OCI-LY7 (cell line): ENCODE data around the gene TIRAP. TPM values are rescaled to one million over a fixed set of nuclear protein-coding genes. Genes with fewer than 3 reads are reported as not detected.

ENCODE experiments used
- BruUV-seq: library from RNA; stranded (reverse); fragments of 400-500 nt; replicated peaks from 2 replicates; lab custom pipeline; 2021; lab: Mats Ljungman, UMichigan
- CTCF ChIA-PET: fragments of 300-600 bp; sonication (Branson Sonifier 250); formaldehyde crosslinking; loops from one replicate; lab custom pipeline; 2022; ENCODE audit warnings: antibody characterized with exemption; ENCODE audit not compliant: unreplicated experiment; lab: Charles Lee
- POLR2A ChIA-PET: fragments of 300-600 bp; sonication (Branson Sonifier 250); formaldehyde crosslinking; loops from one replicate; lab custom pipeline; 2022; ENCODE audit warnings: antibody characterized with exemption; lab: Charles Lee
- DNase-seq: peaks from one replicate; pipeline ENCODE4 v3.0.0-alpha.2; 2015; ENCODE audit warnings: low spot score
- H2AFZ ChIP-seq: fragments of 200-600 bp; sonication (generic), shearing (Covaris generic); 2 replicates; pipeline ENCODE4 v1.6.1; 2014; ENCODE audit warnings: mild to moderate bottlenecking, antibody characterized with exemption, low read length, moderate library complexity
- H3K27ac ChIP-seq: fragments of 200-600 bp; sonication (generic); 2 replicates; pipeline ENCODE4 v1.5.1; 2014; ENCODE audit warnings: mixed run types, low read depth, mild to moderate bottlenecking, moderate library complexity, low read length, inconsistent platforms; ENCODE audit not compliant: poor library complexity, severe bottlenecking
- H3K36me3 ChIP-seq: fragments of 200-600 bp; sonication (generic); 2 replicates; pipeline ENCODE4 v1.6.1; 2014; ENCODE audit warnings: mild to moderate bottlenecking, antibody characterized with exemption, low read length, moderate library complexity, mixed read lengths; ENCODE audit not compliant: insufficient read depth
- H3K4me1 ChIP-seq: fragments of 200-600 bp; sonication (generic); 2 replicates; pipeline ENCODE4 v1.5.1; 2014; ENCODE audit warnings: mild to moderate bottlenecking, low read length; ENCODE audit not compliant: insufficient read depth, poor library complexity, severe bottlenecking
- H3K4me2 ChIP-seq: fragments of 200-600 bp; sonication (generic); 2 replicates; pipeline ENCODE4 v1.6.1; 2014; ENCODE audit warnings: mild to moderate bottlenecking, low read length
- H3K4me3 ChIP-seq: fragments of 200-600 bp; sonication (generic); 2 replicates; pipeline ENCODE4 v1.5.1; 2014; ENCODE audit warnings: mild to moderate bottlenecking, low read depth, low read length; ENCODE audit not compliant: poor library complexity, severe bottlenecking
- H3K79me2 ChIP-seq: fragments of 200-600 bp; sonication (generic); 2 replicates; pipeline ENCODE4 v1.6.1; 2016; ENCODE audit warnings: low read depth, mild to moderate bottlenecking, low read length, moderate library complexity, mixed read lengths; ENCODE audit not compliant: insufficient read depth
- H3K9me2 ChIP-seq: fragments of 200-600 bp; sonication (generic); 2 replicates; pipeline ENCODE4 v1.6.1; 2016; ENCODE audit warnings: mild to moderate bottlenecking, low read length, mixed read lengths; ENCODE audit not compliant: insufficient read depth
- H3K9me3 ChIP-seq: fragments of 200-600 bp; sonication (generic); 2 replicates; pipeline ENCODE4 v1.6.1; 2014; ENCODE audit warnings: mild to moderate bottlenecking, mixed run types, low read length, mixed read lengths
- H4K20me1 ChIP-seq: fragments of 200-600 bp; sonication (generic); 2 replicates; pipeline ENCODE4 v1.6.1; 2014; ENCODE audit warnings: mild to moderate bottlenecking, antibody characterized with exemption, low read length, moderate library complexity, mixed read lengths; ENCODE audit not compliant: insufficient read depth
- EZH2phosphoT487 ChIP-seq: fragments of 200-600 bp; sonication (generic); IDR thresholded peaks from 2 replicates; pipeline ENCODE4 v1.6.1; 2018; ENCODE audit warnings: low read depth, borderline replicate concordance, mild to moderate bottlenecking, mixed run types, antibody characterized with exemption, low read length, moderate library complexity, mixed read lengths
- intact Hi-C: fragments of 100-400 bp; cut with micrococcal nuclease; formaldehyde crosslinking; loops from one replicate; pipeline ENCODE4 v1.10.0; 2022; ENCODE audit not compliant: unreplicated experiment
- total RNA-seq, 2 experiments: library from RNA; depleted of rRNA in 1 of 2; stranded (reverse); fragments of >200 nt in 1 of 2; shearing (Covaris generic) in 1 of 2; gene quantifications; 2 replicates each; pipeline ENCODE4 v1.2.3, GENCODE V29; 2014 to 2022
- TF ChIP-seq, protein P1 (sequence below): fragments of 200-600 bp; sonication (generic); conservative IDR thresholded peaks from 2 replicates; pipeline ENCODE4 v1.5.1; 2014; ENCODE audit warnings: mild to moderate bottlenecking, antibody characterized with exemption, low read length, moderate library complexity, mixed read lengths

TIRAP gene
- total RNA-seq, 2 experiments from 2014 or later: 3.4 to 9.8 TPM

DNA sequence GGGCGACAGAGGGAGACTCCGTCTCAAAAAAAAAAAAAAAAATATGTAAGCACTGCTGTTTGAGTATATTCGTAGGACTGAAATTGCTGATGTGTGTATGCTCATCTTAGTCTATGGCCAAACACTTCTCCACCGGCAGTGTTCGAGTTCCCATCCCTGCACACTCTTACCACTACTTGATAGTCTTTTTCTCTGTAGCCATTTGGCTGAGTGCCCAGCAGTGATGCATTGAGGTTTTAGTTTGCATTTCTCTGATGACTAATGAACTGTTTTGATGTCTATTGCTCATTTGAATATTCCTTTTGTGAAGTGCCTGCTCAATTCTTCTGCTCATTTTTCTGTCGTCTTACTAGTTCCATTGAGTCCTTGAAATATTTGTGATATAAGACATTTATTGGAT lies 1.9 kb downstream of the TIRAP start:
- H3K79me2 ChIP-seq: no peaks in the 10 kb centered on the region
- peak; percentile 41 for DNase-seq
- H4K20me1 ChIP-seq: no peaks in the 10 kb centered on the region
- BruUV-seq: no TSS peak
- no peaks in the 10 kb centered on the region for H3K9me2 ChIP-seq
- TF ChIP-seq EZH2phosphoT487: no peak
- TF ChIP-seq, protein P1, sequence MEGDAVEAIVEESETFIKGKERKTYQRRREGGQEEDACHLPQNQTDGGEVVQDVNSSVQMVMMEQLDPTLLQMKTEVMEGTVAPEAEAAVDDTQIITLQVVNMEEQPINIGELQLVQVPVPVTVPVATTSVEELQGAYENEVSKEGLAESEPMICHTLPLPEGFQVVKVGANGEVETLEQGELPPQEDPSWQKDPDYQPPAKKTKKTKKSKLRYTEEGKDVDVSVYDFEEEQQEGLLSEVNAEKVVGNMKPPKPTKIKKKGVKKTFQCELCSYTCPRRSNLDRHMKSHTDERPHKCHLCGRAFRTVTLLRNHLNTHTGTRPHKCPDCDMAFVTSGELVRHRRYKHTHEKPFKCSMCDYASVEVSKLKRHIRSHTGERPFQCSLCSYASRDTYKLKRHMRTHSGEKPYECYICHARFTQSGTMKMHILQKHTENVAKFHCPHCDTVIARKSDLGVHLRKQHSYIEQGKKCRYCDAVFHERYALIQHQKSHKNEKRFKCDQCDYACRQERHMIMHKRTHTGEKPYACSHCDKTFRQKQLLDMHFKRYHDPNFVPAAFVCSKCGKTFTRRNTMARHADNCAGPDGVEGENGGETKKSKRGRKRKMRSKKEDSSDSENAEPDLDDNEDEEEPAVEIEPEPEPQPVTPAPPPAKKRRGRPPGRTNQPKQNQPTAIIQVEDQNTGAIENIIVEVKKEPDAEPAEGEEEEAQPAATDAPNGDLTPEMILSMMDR: no peak
- no peak overlapping the region for H2AFZ ChIP-seq
- H3K27ac ChIP-seq: no peak overlapping the region
- H3K4me1 ChIP-seq: peaks cover 34% of the 10 kb centered on the region
- H3K9me3 ChIP-seq: no peaks in the 10 kb centered on the region
- ChIA-PET CTCF (no interaction called here), POLR2A (no interaction called here)
- intact Hi-C loops: no loop called here
- no peaks in the 10 kb centered on the region; the same call in 1 of the 2 replicates for H3K36me3 ChIP-seq
- H3K4me3 ChIP-seq: peak overlapping the region; percentile 72
- peak overlapping the region; percentile 91 for H3K4me2 ChIP-seq

- peaks cover 12% of the 10 kb centered on the region for H3K36me3 ChIP-seq
- H4K20me1 ChIP-seq: no peaks in the 10 kb centered on the region
- no TSS peak for BruUV-seq
- peaks cover 18% of the 10 kb centered on the region for H3K4me1 ChIP-seq
- no peak for DNase-seq
- ChIA-PET POLR2A (interaction anchor here (1.5 to 2.1 kb wide), 3 partner anchors 12 to 16 kb away, joined by 3 to 8 read pairs (median 4); partner anchors contain the start of gene DCPS), CTCF (no interaction called here)
- no peaks in the 10 kb centered on the region for H3K9me3 ChIP-seq
- no peak for TF ChIP-seq EZH2phosphoT487
- TF ChIP-seq, protein P1: no peak
- no peak overlapping the region for H3K4me2 ChIP-seq
- H3K79me2 ChIP-seq: no peaks in the 10 kb centered on the region
- H2AFZ ChIP-seq: no peak overlapping the region
- no peak overlapping the region for H3K27ac ChIP-seq
- no peaks in the 10 kb centered on the region for H3K9me2 ChIP-seq
- intact Hi-C loops: no loop called here
- no peak overlapping the region for H3K4me3 ChIP-seq
These were observed 5.3 kb downstream of the TIRAP start for GRCh38 chr11:126288237-126288636.

- no peak for DNase-seq
- intact Hi-C loops: no loop called here
- ChIA-PET POLR2A (no interaction called here), CTCF (interaction anchor here (0.9 kb wide), 1 partner anchor 9 kb away, joined by 3 read pairs; no protein-coding TSS in a partner anchor)
- H3K4me1 ChIP-seq: no peaks in the 10 kb centered on the region
- TF ChIP-seq, protein P1: no peak
- TF ChIP-seq EZH2phosphoT487: no peak
- no peaks in the 10 kb centered on the region for H3K9me2 ChIP-seq
- no peak overlapping the region for H2AFZ ChIP-seq
- no peaks in the 10 kb centered on the region for H4K20me1 ChIP-seq
- H3K79me2 ChIP-seq: no peaks in the 10 kb centered on the region
- BruUV-seq: no TSS peak
- no peak overlapping the region for H3K4me3 ChIP-seq
- H3K36me3 ChIP-seq: peaks cover 29% of the 10 kb centered on the region
- no peaks in the 10 kb centered on the region for H3K9me3 ChIP-seq
- no peak overlapping the region for H3K27ac ChIP-seq
- no peak overlapping the region for H3K4me2 ChIP-seq
These were observed 8.0 kb downstream of the TIRAP start for GRCh38 chr11:126290887-126291286.
